CD4-positive, alpha-beta T cell (primary cell): ENCODE results near the gene VWA5A. TPM values are rescaled to one million over a fixed set of nuclear protein-coding genes. Genes with fewer than 3 reads are reported as not detected.

Experiments used
- ATAC-seq: fragments of 200-7000 bp; cut with Tn5 transposase; one replicate; pipeline ENCODE4 v1.10.0; 2022; ENCODE audit warnings: mild to moderate bottlenecking; ENCODE audit not compliant: poor library complexity
- CTCF ChIA-PET: fragments of 350-600 bp; sonication (Branson Sonifier 250); formaldehyde crosslinking; loops from one replicate; lab custom pipeline; 2021; ENCODE audit warnings: antibody characterized with exemption, inconsistent platforms; lab: Charles Lee
- POLR2A ChIA-PET: fragments of 350-600 bp; sonication (Branson Sonifier 250); formaldehyde crosslinking; loops from one replicate; lab custom pipeline; 2021; ENCODE audit warnings: antibody characterized with exemption, inconsistent platforms; lab: Charles Lee
- DNase-seq, 14 experiments: peaks; one replicate each; pipeline ENCODE4 v3.0.0-alpha.2; 2013 to 2020; ENCODE audit warnings: mixed read lengths in 2 of 14
- H3K27ac ChIP-seq, 2 donors: one replicate each; pipeline versions ENCODE4 v1.5.1 to v1.7.0; 2013; ENCODE audit warnings: low read length in 2 of 2, low read depth in 1 of 2, mild to moderate bottlenecking in 1 of 2
- H3K27me3 ChIP-seq, 2 experiments: 1 replicate in 1 of 2; 2 replicates in 1 of 2; pipeline versions ENCODE4 v1.6.1 to v1.7.0; 2013; ENCODE audit warnings: low read length in 2 of 2, control low read depth in 1 of 2, mild to moderate bottlenecking in 1 of 2, moderate library complexity in 1 of 2; ENCODE audit not compliant: insufficient read depth in 2 of 2, control insufficient read depth in 1 of 2
- H3K36me3 ChIP-seq: one replicate; pipeline ENCODE4 v1.6.1; 2013; ENCODE audit warnings: low read length, control low read depth; ENCODE audit not compliant: insufficient read depth
- H3K4me1 ChIP-seq: one replicate; pipeline ENCODE4 v1.6.1; 2013; ENCODE audit warnings: low read length, control low read depth; ENCODE audit not compliant: insufficient read depth
- H3K4me3 ChIP-seq: one replicate; pipeline ENCODE4 v1.5.1; 2013; ENCODE audit warnings: mild to moderate bottlenecking, low read length, moderate library complexity
- H3K9me3 ChIP-seq, 2 experiments: 1 replicate in 1 of 2; 2 replicates in 1 of 2; pipeline versions ENCODE4 v1.6.1 to v1.7.0; 2013; ENCODE audit warnings: low read length in 2 of 2, mild to moderate bottlenecking in 2 of 2, control low read depth in 1 of 2, moderate library complexity in 1 of 2; ENCODE audit not compliant: control insufficient read depth in 1 of 2, insufficient read depth in 1 of 2
- H3K27ac Mint-ChIP-seq: one replicate; pipeline ENCODE4 v1.8.0; 2020; ENCODE audit warnings: mixed read lengths
- H3K27me3 Mint-ChIP-seq: one replicate; pipeline ENCODE4 v1.8.0; 2021; ENCODE audit warnings: mixed read lengths
- H3K36me3 Mint-ChIP-seq: one replicate; pipeline ENCODE4 v1.8.0; 2021; ENCODE audit warnings: low read depth, mixed read lengths
- H3K4me1 Mint-ChIP-seq: one replicate; pipeline ENCODE4 v1.8.0; 2021; ENCODE audit warnings: low read depth, mixed read lengths
- H3K4me3 Mint-ChIP-seq: one replicate; pipeline ENCODE4 v1.8.0; 2020; ENCODE audit warnings: mild to moderate bottlenecking, mixed read lengths
- H3K9me3 Mint-ChIP-seq: one replicate; pipeline ENCODE4 v1.8.0; 2020; ENCODE audit warnings: mixed read lengths
- CTCF ChIP-seq: fragments of 200-600 bp; IDR thresholded peaks from one replicate; pipeline ENCODE4 v1.8.0; 2022; ENCODE audit warnings: antibody characterized with exemption, mild to moderate bottlenecking
- intact Hi-C, 2 experiments: fragments of 100-400 bp; cut with DNase I in 1 of 2; cut with micrococcal nuclease in 1 of 2; formaldehyde crosslinking; loops; one replicate each; pipeline versions ENCODE4 v1.15.1 to v1.9.0; 2023 to 2025; cut with DNase I, micrococcal nuclease
- total RNA-seq, 174 experiments: library from RNA in 2 of 174; stranded (reverse) in 2 of 174; gene quantifications; one replicate each; pipeline ENCODE4 v1.2.3 and lab custom pipeline; 2021 to 2026

The VWA5A gene
- total RNA-seq, 2 experiments from 2014 or later: 5.1 to 5.6 TPM

- H3K36me3 ChIP-seq: no peaks in the 10 kb centered on the region
- peaks cover 0 to 4% of the 10 kb centered on the region in 2 experiments for H3K27me3 ChIP-seq
- Mint-ChIP-seq H3K27me3 (peaks cover 28% of the 10 kb centered on the region), H3K4me1 (no peaks in the 10 kb centered on the region), H3K9me3 (no peaks in the 10 kb centered on the region), H3K36me3 (no peaks in the 10 kb centered on the region), H3K4me3 (no peak within 1 kb of the TSS), H3K27ac (no peak within 1 kb of the TSS)
- CTCF ChIA-PET: no interaction called here
- intact Hi-C loops: no loop called here
- H3K9me3 ChIP-seq: no peaks in the 10 kb centered on the region
- ATAC-seq: no peak
- no peaks in the 10 kb centered on the region for H3K4me1 ChIP-seq
- no peak for TF ChIP-seq CTCF
- no peak within 1 kb of the TSS for H3K27ac ChIP-seq
- DNase-seq: no peak
- POLR2A ChIA-PET: no interaction called here
- H3K4me3 ChIP-seq: no peak within 1 kb of the TSS
Observed at GRCh38 chr11:124183068-124183467, 67.8 kb downstream of the VWA5A start, which contains the start of gene OR10D3. TSS of gene OR10D3 (plus strand) at chr11:124183345. CDS start at chr11:124185270, 1,925 bp downstream.

GRCh38 chr11:124190298-124191139 is 75.3 kb downstream of the VWA5A start:
- H3K9me3 ChIP-seq: no peaks in the 10 kb centered on the region
- no peak overlapping the region for H3K4me3 ChIP-seq
- intact Hi-C loops: no loop called here
- POLR2A ChIA-PET: interaction anchor here (0.5 kb wide), 1 partner anchor 21 kb away, joined by 4 read pairs; no protein-coding TSS in a partner anchor
- DNase-seq (no peak), ATAC-seq (no peak)
- Mint-ChIP-seq H3K27me3 (peaks cover 22% of the 10 kb centered on the region), H3K4me1 (no peaks in the 10 kb centered on the region), H3K9me3 (no peaks in the 10 kb centered on the region), H3K27ac (no peak overlapping the region), H3K36me3 (no peaks in the 10 kb centered on the region), H3K4me3 (no peak overlapping the region)
- H3K27ac ChIP-seq: no peak overlapping the region
- CTCF ChIA-PET: no interaction called here
- TF ChIP-seq CTCF: no peak
- peaks cover 0 to 3% of the 10 kb centered on the region in 2 experiments for H3K27me3 ChIP-seq
- H3K4me1 ChIP-seq: no peaks in the 10 kb centered on the region
- H3K36me3 ChIP-seq: no peaks in the 10 kb centered on the region

- Mint-ChIP-seq H3K4me3 (no peak overlapping the region), H3K36me3 (no peaks in the 10 kb centered on the region), H3K27ac (no peak overlapping the region), H3K4me1 (no peaks in the 10 kb centered on the region), H3K9me3 (no peaks in the 10 kb centered on the region), H3K27me3 (peaks cover 18% of the 10 kb centered on the region)
- intact Hi-C loops: loop anchor here in 1 of 2 experiments (2.0 kb wide), 1 partner anchor 121 kb away; no protein-coding TSS in a partner anchor
- DNase-seq (no peak), ATAC-seq (no peak)
- no peak overlapping the region for H3K27ac ChIP-seq
- ChIA-PET CTCF (interaction anchor here (2.0 kb wide), 1 partner anchor 122 kb away, joined by 8 read pairs; no protein-coding TSS in a partner anchor), POLR2A (no interaction called here)
- H3K36me3 ChIP-seq: no peaks in the 10 kb centered on the region
- no peaks in the 10 kb centered on the region for H3K4me1 ChIP-seq
- no peaks in the 10 kb centered on the region for H3K9me3 ChIP-seq
- TF ChIP-seq CTCF: no peak
- peaks cover 0 to 3% of the 10 kb centered on the region in 2 experiments for H3K27me3 ChIP-seq
- no peak overlapping the region for H3K4me3 ChIP-seq
Observed at GRCh38 chr11:124193221-124194010, 78.2 kb downstream of the VWA5A start.
